Stimulated activated CD8-positive, alpha-beta memory T cell treated with anti-CD3 and anti-CD28 coated beads, Interleukin-12 subunit alpha, Interleukin-12 subunit beta, amount 100 ng/mL, for 4 hours (primary cell): ENCODE measurements around the gene FEN1.

Experiments
- DNase-seq: peaks from one replicate; pipeline ENCODE4 v3.0.0-alpha.2; 2020; ENCODE audit warnings: low read depth

Gene FEN1

GRCh38 chr11:61844909-61845565 lies 52.3 kb downstream of the FEN1 start:
- no peak for DNase-seq

- DNase-seq = no peak
Observed at GRCh38 chr11:61846362-61847020, 53.8 kb downstream of the FEN1 start.
